Activated CD4-positive, alpha-beta T cell treated with anti-CD3 and anti-CD28 coated beads for 36 hours (primary cell): ENCODE measurements around the gene SYNCRIP. TPM values are rescaled to one million over a fixed set of nuclear protein-coding genes. Genes with fewer than 3 reads are reported as not detected.

Source experiments
- ATAC-seq: fragments of 200-7000 bp; cut with Tn5 transposase; one replicate; pipeline ENCODE4 v1.10.0; 2021; ENCODE audit warnings: mild to moderate bottlenecking, moderate library complexity
- CTCF ChIA-PET: fragments of 350-600 bp; sonication (Branson Sonifier 250); formaldehyde crosslinking; loops from one replicate; lab custom pipeline; 2021; ENCODE audit warnings: antibody characterized with exemption; lab: Charles Lee
- POLR2A ChIA-PET: fragments of 350-600 bp; sonication (Branson Sonifier 250); formaldehyde crosslinking; loops from one replicate; lab custom pipeline; 2021; ENCODE audit warnings: antibody characterized with exemption, inconsistent platforms; lab: Charles Lee
- DNase-seq: peaks from one replicate; pipeline ENCODE4 v3.0.0-alpha.2; 2020
- H3K27ac Mint-ChIP-seq: one replicate; pipeline ENCODE4 v1.8.0; 2021; ENCODE audit warnings: mixed read lengths
- H3K27me3 Mint-ChIP-seq: one replicate; pipeline ENCODE4 v1.8.0; 2021; ENCODE audit warnings: mixed read lengths
- H3K36me3 Mint-ChIP-seq: one replicate; pipeline ENCODE4 v1.8.0; 2021; ENCODE audit warnings: low read depth, mixed read lengths
- H3K4me1 Mint-ChIP-seq: one replicate; pipeline ENCODE4 v1.8.0; 2021; ENCODE audit warnings: mixed read lengths
- H3K4me3 Mint-ChIP-seq: one replicate; pipeline ENCODE4 v1.8.0; 2021; ENCODE audit warnings: mild to moderate bottlenecking, moderate library complexity, mixed read lengths
- H3K9me3 Mint-ChIP-seq: one replicate; pipeline ENCODE4 v1.8.0; 2021; ENCODE audit warnings: low read depth, mixed read lengths
- intact Hi-C, 2 experiments: fragments of 100-400 bp; cut with DNase I in 1 of 2; cut with micrococcal nuclease in 1 of 2; formaldehyde crosslinking; loops; one replicate each; pipeline versions ENCODE4 v1.14.2 to v1.15.1; 2022 to 2024; cut with DNase I, micrococcal nuclease
- total RNA-seq, 2 experiments: library from RNA; stranded (reverse); gene quantifications; one replicate each; pipeline ENCODE4 v1.2.3, GENCODE V29; 2021

Gene SYNCRIP
- total RNA-seq, 2 experiments from 2014 or later = 156 to 191 TPM

DNA sequence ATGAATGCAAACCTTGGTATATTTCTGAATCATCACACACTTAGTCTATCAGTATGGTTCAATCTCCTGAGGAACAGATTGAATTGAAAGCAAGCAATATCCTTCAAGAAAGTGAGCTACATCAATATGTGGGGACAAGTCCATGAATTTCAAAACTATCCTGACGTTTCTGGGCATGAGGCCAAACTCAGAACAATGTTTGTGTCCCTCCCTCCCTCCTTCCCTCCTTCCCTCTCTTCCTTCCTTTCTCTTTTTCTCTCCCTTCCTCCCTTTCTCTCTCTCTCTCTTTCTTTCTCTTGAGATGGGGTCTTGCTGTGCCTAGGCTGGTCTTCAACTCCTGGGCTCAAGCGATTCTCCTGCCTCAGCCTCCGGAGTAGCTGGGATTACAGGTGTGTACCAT lies 27.9 kb upstream of the SYNCRIP start:
- H3K9me3 Mint-ChIP-seq = no peaks in the 10 kb centered on the region
- ChIA-PET POLR2A (interaction anchor here (1.2 to 4.8 kb wide), 4 partner anchors 8 to 77 kb away, joined by 5 to 95 read pairs (median 26); partner anchors contain the start of gene SYNCRIP), CTCF (interaction anchor here (0.9 to 1.4 kb wide), 3 partner anchors 8 to 28 kb away, joined by 3 to 7 read pairs (median 4); partner anchors contain the start of gene SYNCRIP)
- peak overlapping the region; percentile 87 for H3K27ac Mint-ChIP-seq
- ATAC-seq = no peak
- H3K27me3 Mint-ChIP-seq = no peaks in the 10 kb centered on the region
- peaks cover 64% of the 10 kb centered on the region for H3K4me1 Mint-ChIP-seq
- DNase-seq = no peak
- H3K36me3 Mint-ChIP-seq = peaks cover 36% of the 10 kb centered on the region
- intact Hi-C loops = loop anchor here (1.0 to 10.0 kb wide), 5 partner anchors 8 to 1816 kb away; partner anchors contain the start of genes CYB5R4 (in 1 of the 2) and RIPPLY2 (in 1 of the 2)
- H3K4me3 Mint-ChIP-seq = peak overlapping the region; percentile 20

DNA sequence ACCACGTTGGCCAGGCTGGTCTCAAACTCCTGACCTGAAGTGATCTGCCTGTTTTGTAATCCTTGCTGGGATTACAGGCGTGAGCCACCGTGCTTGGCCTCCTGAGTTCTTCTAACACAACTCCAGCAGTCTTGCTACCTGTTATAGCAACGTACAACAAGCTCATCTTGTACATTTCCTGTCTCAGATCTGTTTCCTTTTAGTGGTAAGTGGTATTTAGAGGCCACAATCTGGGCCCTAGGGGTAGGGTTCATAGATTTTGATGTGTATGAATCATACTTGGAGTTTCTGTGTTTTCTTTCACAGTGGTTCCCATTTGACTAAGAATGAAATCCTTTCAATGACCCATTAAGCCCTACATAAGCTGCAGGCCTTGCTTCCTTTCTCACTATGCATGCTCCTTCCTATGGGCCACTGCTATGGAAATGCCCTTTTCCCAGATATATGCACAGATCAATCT lies 27.1 kb upstream of the SYNCRIP start:
- Mint-ChIP-seq H3K36me3 (peaks cover 28% of the 10 kb centered on the region), H3K4me1 (peaks cover 56% of the 10 kb centered on the region), H3K27me3 (no peaks in the 10 kb centered on the region), H3K4me3 (peak overlapping the region; percentile 68), H3K9me3 (no peaks in the 10 kb centered on the region), H3K27ac (peak overlapping the region; percentile 87)
- ATAC-seq (peak; percentile 94), DNase-seq (peak; percentile 62)
- intact Hi-C loops = loop anchor here (1.0 to 10.0 kb wide), 6 partner anchors 9 to 1815 kb away; partner anchors contain the start of genes CYB5R4 (in 1 of the 2), RIPPLY2 (in 1 of the 2) and SYNCRIP (in 1 of the 2)
- POLR2A ChIA-PET = interaction anchor here (1.2 to 4.8 kb wide), 4 partner anchors 9 to 77 kb away, joined by 5 to 95 read pairs (median 26); partner anchors contain the start of gene SYNCRIP
- CTCF ChIA-PET = interaction anchor here (1.0 to 1.4 kb wide), 4 partner anchors 9 to 58 kb away, joined by 3 to 7 read pairs (median 4); partner anchors contain the start of gene SYNCRIP

DNA sequence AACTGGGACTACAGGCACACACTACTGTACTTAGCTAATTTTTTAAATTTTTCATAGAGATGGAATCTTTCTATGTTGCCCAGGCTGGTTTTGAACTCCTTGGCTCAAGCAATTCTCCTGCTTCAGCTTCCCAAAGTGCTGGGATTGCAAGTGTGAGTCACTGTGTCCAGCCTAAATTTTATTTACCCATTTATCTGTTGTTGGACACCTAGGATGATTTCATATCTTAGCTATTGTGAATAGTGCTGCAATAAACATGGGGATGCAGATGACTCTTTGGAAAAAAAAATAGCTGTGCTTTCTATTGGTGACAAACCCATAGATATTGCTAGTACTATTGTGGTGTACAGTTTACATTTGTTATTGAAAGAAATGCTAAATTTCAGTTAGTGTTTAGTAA lies 19.6 kb upstream of the SYNCRIP start:
- no peaks in the 10 kb centered on the region for H3K4me1 Mint-ChIP-seq
- POLR2A ChIA-PET = no interaction called here
- H3K27me3 Mint-ChIP-seq = no peaks in the 10 kb centered on the region

DNA sequence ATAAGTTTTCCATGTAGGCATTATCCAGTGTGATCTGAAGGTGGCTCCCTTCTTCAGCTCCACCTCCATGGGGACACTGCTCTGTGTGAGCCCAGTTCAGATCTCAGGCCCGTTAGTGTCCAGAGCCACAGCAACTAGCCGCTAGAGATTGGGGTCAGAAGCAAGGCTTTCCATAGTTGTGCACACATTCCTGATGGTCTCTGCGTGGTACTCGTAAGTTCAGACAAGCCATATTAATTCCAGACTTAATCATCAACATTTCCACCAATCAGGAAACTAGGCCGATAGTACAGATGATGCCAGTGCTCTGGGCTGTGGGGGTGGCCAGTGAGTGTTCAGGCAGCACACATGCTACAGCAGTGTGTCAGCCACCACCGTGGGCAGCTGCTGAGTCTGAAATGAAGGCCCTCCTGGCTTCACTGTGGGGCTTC lies 17.5 kb upstream of the SYNCRIP start:
- intact Hi-C loops = no loop called here
- Mint-ChIP-seq H3K4me1 (no peaks in the 10 kb centered on the region), H3K27ac (no peak overlapping the region), H3K9me3 (no peaks in the 10 kb centered on the region), H3K4me3 (no peak overlapping the region), H3K27me3 (no peaks in the 10 kb centered on the region), H3K36me3 (peaks cover 3% of the 10 kb centered on the region)
- ChIA-PET POLR2A (no interaction called here), CTCF (no interaction called here)
- ATAC-seq (peak; percentile 49), DNase-seq (no peak)

More for the DNA sequence above, 19.6 kb upstream of the SYNCRIP start:
- ATAC-seq = no peak
- intact Hi-C loops = no loop called here
- H3K9me3 Mint-ChIP-seq = no peaks in the 10 kb centered on the region
- H3K36me3 Mint-ChIP-seq = peaks cover 4% of the 10 kb centered on the region
- H3K27ac Mint-ChIP-seq = no peak overlapping the region
- no peak for DNase-seq
- CTCF ChIA-PET = no interaction called here
- H3K4me3 Mint-ChIP-seq = no peak overlapping the region

DNA sequence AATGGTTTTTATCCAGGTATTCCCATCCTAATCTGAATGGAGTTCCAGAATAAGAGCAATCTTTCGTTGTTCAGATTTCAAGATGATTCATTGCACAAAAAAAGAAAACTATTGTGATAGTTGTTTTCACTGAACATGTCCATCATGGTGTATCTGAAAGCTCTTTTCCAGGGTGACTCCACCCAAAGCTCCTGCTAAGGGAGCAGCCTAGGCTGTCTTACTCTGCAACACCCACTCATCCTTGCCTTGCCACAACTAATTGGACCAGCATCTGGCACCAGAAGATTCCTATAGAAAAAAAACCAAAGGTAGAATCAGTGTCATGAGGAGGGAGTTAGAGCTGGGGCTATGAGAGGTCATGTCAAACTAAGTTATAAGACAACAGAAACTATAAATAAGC lies 7.9 kb upstream of the SYNCRIP start:
- Mint-ChIP-seq H3K9me3 (no peaks in the 10 kb centered on the region), H3K27me3 (no peaks in the 10 kb centered on the region), H3K27ac (no peak overlapping the region), H3K4me3 (no peak overlapping the region), H3K4me1 (peaks cover under 1% of the 10 kb centered on the region), H3K36me3 (no peaks in the 10 kb centered on the region)
- ChIA-PET CTCF (no interaction called here), POLR2A (no interaction called here)
- ATAC-seq = no peak
- DNase-seq = no peak
- intact Hi-C loops = no loop called here

DNA sequence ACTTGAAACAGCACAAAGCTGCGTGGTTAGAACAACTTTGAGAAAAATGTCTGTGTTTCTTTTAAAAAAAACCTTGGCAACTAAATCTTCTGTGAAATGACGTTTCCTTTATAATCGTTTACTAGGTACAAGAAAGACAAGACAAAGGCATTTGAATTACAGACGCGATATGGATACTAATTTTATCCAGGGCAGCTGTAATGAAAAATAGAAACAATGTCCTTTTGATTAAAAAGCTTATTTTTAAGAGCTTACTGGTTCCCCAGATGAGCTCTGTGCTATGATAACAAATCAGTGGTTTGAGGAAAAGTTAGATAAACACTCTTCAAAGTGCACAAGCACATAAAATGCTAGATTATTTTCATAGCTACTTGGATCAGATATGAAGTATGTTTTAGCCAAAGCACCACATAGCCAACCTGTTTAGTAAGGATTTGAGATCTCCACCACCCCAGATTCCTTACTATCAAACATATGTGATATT lies 1.6 kb upstream of the SYNCRIP start:
- intact Hi-C loops = loop anchor here in 1 of 2 experiments (5.0 to 10.0 kb wide), 2 partner anchors 1790 to 1948 kb away; partner anchors contain the start of genes CYB5R4, ORC3 and RIPPLY2
- no peaks in the 10 kb centered on the region for H3K27me3 Mint-ChIP-seq
- ChIA-PET POLR2A (interaction anchor here (0.6 to 8.3 kb wide), 4 partner anchors 14 to 50 kb away, joined by 3 to 265 read pairs (median 49); no protein-coding TSS in a partner anchor), CTCF (interaction anchor here (0.8 to 2.1 kb wide), 4 partner anchors 26 to 51 kb away, joined by 4 to 9 read pairs (median 6); no protein-coding TSS in a partner anchor)
- H3K4me1 Mint-ChIP-seq = peaks cover 33% of the 10 kb centered on the region
- DNase-seq = no peak
- H3K36me3 Mint-ChIP-seq = peaks cover 35% of the 10 kb centered on the region
- peak overlapping the region; percentile 93 for H3K27ac Mint-ChIP-seq
- no peaks in the 10 kb centered on the region for H3K9me3 Mint-ChIP-seq
- ATAC-seq = no peak
- peak overlapping the region; percentile 88 for H3K4me3 Mint-ChIP-seq

DNA sequence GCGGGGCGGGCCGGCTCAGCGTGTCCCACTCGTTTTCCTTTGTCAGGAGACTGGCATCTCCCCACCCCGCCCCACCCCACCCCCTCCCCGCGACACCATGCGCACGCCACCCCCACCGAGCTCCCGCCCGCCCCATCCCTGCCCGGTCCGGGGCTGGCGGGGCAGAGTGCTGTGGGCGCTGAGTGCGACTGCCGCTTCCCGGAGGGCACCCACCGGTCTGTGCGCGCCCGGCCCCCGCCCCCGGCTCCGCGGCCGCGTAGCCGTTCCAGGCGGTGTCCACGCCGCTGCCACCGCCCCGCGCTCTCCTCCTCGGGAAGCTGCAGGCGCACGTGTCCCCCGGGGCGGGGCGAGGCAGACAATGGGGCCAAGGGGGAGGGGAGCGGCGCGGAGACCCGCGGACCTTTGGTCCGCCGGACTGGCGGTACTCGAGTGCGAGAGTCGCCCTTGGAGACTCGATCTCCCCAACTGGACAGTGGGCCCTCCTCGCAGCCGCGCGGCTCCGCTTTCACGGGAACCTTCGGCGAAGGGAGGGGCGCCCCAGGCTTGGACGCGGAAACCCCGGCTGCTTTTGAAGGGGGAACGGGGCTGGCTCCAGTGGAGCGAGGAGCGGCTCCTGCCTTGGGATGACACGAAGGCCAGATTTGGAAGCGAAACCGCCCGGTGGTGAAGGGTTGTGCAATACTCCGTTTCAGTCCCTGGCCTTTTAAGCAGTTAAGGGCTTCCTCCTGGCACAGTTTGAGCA lies 1.0 kb upstream of the SYNCRIP start:
- CTCF ChIA-PET = interaction anchor here (0.8 to 2.1 kb wide), 5 partner anchors 26 to 51 kb away, joined by 4 to 9 read pairs (median 6); no protein-coding TSS in a partner anchor

DNA sequence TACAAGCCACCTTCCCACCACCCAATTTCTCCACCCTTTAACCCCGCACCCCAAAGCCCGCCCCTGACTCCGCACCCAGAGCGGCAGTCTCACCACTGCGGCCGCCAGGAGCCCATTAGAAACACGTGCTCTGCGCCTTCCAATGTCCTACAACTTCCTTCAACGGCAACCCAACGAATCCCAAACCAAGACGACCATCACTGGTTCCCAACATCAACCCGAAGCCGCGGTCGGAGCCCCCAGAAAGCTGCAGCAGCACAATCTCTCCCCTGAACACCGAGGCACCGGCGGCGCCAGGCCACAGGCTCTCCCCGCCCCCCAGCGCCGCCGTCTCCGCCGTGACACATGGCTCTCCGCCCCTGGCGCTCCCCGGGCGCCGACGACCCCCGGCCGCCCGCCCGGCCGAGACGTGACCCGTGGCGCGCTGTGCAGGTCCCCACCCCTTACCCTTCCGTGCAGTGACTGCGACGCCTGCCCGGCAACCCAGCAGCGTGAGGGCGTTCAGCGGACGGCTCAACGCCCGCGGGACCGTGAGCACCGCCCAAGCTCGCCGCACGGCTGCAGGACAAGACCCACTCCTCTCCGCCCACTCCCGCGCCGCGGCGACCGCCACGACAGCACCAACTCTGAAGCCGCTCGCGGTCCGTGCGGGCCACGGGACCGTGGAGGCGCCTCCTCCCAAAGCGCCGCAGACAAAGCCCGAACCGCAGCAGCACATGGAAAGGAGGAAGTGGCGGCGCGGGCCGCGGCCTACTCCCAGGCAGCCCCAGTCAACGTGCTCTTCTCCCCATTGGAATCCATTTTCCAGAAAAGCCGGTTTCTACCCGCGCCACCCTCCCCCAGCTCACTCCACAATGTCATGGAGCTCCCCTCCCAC lies 551 bp downstream of the SYNCRIP start:
- H3K4me1 Mint-ChIP-seq = peaks cover 54% of the 10 kb centered on the region
- no peaks in the 10 kb centered on the region for H3K27me3 Mint-ChIP-seq
- H3K9me3 Mint-ChIP-seq = no peaks in the 10 kb centered on the region
- H3K4me3 Mint-ChIP-seq = peak overlapping the region; percentile 88
- ATAC-seq (no peak), DNase-seq (peak; percentile 71)
- H3K36me3 Mint-ChIP-seq = peaks cover 55% of the 10 kb centered on the region
- H3K27ac Mint-ChIP-seq = peak overlapping the region; percentile 99
- CTCF ChIA-PET = interaction anchor here (0.8 to 1.0 kb wide), 3 partner anchors 28 to 37 kb away, joined by 3 to 6 read pairs (median 3); no protein-coding TSS in a partner anchor
- intact Hi-C loops = loop anchor here in 1 of 2 experiments (2.0 to 10.0 kb wide), 6 partner anchors 15 to 1950 kb away; partner anchors contain the start of genes CEP162, CYB5R4, ORC3 and RIPPLY2
- POLR2A ChIA-PET = interaction anchor here (1.1 to 8.3 kb wide), 5 partner anchors 10 to 48 kb away, joined by 8 to 265 read pairs (median 17); partner anchors contain the start of gene SNX14

More for the DNA sequence above, 1.0 kb upstream of the SYNCRIP start:
- Mint-ChIP-seq H3K36me3 (peaks cover 41% of the 10 kb centered on the region), H3K9me3 (no peaks in the 10 kb centered on the region), H3K27me3 (no peaks in the 10 kb centered on the region), H3K4me1 (peaks cover 39% of the 10 kb centered on the region), H3K4me3 (peak overlapping the region; percentile 88), H3K27ac (peak overlapping the region; percentile 99)
- DNase-seq = peak; percentile 82
- POLR2A ChIA-PET = interaction anchor here (0.6 to 8.3 kb wide), 5 partner anchors 14 to 50 kb away, joined by 3 to 265 read pairs (median 17); partner anchors contain the start of gene SNX14
- ATAC-seq = peak; percentile 34
- intact Hi-C loops = loop anchor here (1.0 to 10.0 kb wide), 9 partner anchors 25 to 1949 kb away; partner anchors contain the start of genes CEP162 (in 1 of the 2), CYB5R4 (in 1 of the 2), ORC3 (in 1 of the 2) and RIPPLY2 (in 1 of the 2)

DNA sequence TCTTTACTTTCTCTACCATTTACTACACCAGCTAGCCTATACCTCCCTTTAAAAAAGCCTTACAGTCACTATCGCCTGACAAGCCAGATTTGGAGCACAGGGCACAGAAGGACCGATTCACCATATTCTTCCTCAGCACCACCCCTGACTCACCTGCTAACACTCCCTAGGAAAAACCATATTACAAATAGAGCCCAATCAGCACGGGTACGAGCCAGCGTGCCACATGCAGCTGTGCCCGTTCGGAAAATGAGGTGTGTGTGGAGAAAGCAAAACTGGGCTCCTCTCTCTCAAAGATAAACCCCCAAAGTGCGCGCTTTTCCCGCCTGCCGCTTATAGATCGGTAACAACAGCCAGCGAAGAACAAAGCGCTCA lies 1.2 kb downstream of the SYNCRIP start:
- ChIA-PET CTCF (interaction anchor here (1.3 to 1.5 kb wide), 2 partner anchors 31 to 37 kb away, joined by 5 to 7 read pairs; no protein-coding TSS in a partner anchor), POLR2A (interaction anchor here (1.0 to 8.3 kb wide), 6 partner anchors 10 to 48 kb away, joined by 3 to 265 read pairs (median 14); partner anchors contain the start of gene SNX14)
- Mint-ChIP-seq H3K4me1 (peaks cover 58% of the 10 kb centered on the region), H3K4me3 (peak overlapping the region; percentile 88), H3K36me3 (peaks cover 60% of the 10 kb centered on the region), H3K27me3 (no peaks in the 10 kb centered on the region), H3K27ac (peak overlapping the region; percentile 99), H3K9me3 (no peaks in the 10 kb centered on the region)
- DNase-seq (no peak), ATAC-seq (no peak)
- intact Hi-C loops = loop anchor here in 1 of 2 experiments (2.0 to 10.0 kb wide), 3 partner anchors 15 to 1951 kb away; partner anchors contain the start of genes CYB5R4, ORC3 and RIPPLY2
